ENCODE results near the gene NPRL2. TPM values are rescaled to one million over a fixed set of nuclear protein-coding genes. Genes with fewer than 3 reads are reported as not detected.

The NPRL2 gene
- total and polyA plus RNA-seq, 2 of the 13 experiments (the other 11 are each of a cell fraction or from before 2014, with no cell fraction given): 30.6 to 51.4 TPM

GRCh38 chr3:50298836-50299637, 51.5 kb downstream of the NPRL2 start, which contains the start of the genes HYAL3 and NAA80 (continued):
- no peak for TF ChIP-seq ZBTB44 (CRISPR knock-in tag; IDR thresholded peaks at IDR 0.05)
- TF ChIP-seq ZNF605 (CRISPR knock-in tag; IDR thresholded peaks at IDR 0.05): peak; percentile 75
- no peak for TF ChIP-seq PRDM4 (CRISPR knock-in tag; IDR thresholded peaks at IDR 0.05; ENCODE audit: borderline replicate concordance)
- no peak for TF ChIP-seq KLF9 (CRISPR knock-in tag; IDR thresholded peaks at IDR 0.05; ENCODE audit: low read depth)
- TF ChIP-seq ZNF251 (CRISPR knock-in tag; IDR thresholded peaks at IDR 0.05): no peak; the same call in 1 of the 2 replicates
- TF ChIP-seq MTF1 (CRISPR knock-in tag; IDR thresholded peaks at IDR 0.05): no peak
- peak; percentile 78; the same call in 1 of the 2 replicates for TF ChIP-seq ZNF616 (CRISPR knock-in tag; IDR thresholded peaks at IDR 0.05; ENCODE audit: low read depth)
- TF ChIP-seq TBP (CRISPR knock-in tag; IDR thresholded peaks at IDR 0.05): no peak
- TF ChIP-seq ASH2L (IDR thresholded peaks at IDR 0.05; ENCODE audit: insufficient read length, low read depth, low read length): peak; percentile 65
- peak; percentile 67 for TF ChIP-seq XRCC5 (optimal IDR thresholded peaks at IDR 0.05; ENCODE audit: low read length)
- TF ChIP-seq ZIK1 (CRISPR knock-in tag; IDR thresholded peaks at IDR 0.05; ENCODE audit: borderline replicate concordance, low read depth): peak; percentile 86
- TF ChIP-seq CHD2 (IDR thresholded peaks at IDR 0.05; ENCODE audit: low read depth, low read length): no peak

Data from HepG2 (cell line).